GM23338 (cell line): Measurements from ENCODE around the gene TRAF3IP1.

ENCODE experiments used
- CREB1 ChIP-seq: fragments of 250-450 bp; sonication (Bioruptor Pico); IDR thresholded peaks from 2 replicates; pipeline ENCODE4 v1.5.0; 2020; ENCODE audit warnings: low read depth, mild to moderate bottlenecking, moderate library complexity
- CTCF ChIP-seq, 2 experiments: fragments of 200-600 bp in 1 of 2; sonication (generic) in 1 of 2; conservative IDR thresholded peaks; 2 replicates each; pipeline versions ENCODE4 v1.5.1 to v1.6.1; 2016 to 2017; ENCODE audit warnings: antibody characterized with exemption in 2 of 2, low read depth in 2 of 2, mild to moderate bottlenecking in 2 of 2, moderate library complexity in 1 of 2
- ETS1 ChIP-seq: IDR thresholded peaks from 2 replicates; pipeline ENCODE4 v1.6.1; 2016; ENCODE audit warnings: antibody characterized with exemption
- EZH2 ChIP-seq: fragments of 200-600 bp; sonication (generic); IDR thresholded peaks from one replicate; pipeline ENCODE4 v1.8.0; 2017; ENCODE audit warnings: antibody characterized with exemption, mild to moderate bottlenecking, low read depth; ENCODE audit not compliant: unreplicated experiment
- EZH2phosphoT487 ChIP-seq: fragments of 200-600 bp; sonication (generic); IDR thresholded peaks from one replicate; pipeline ENCODE4 v1.8.1; 2018; ENCODE audit warnings: antibody characterized with exemption; ENCODE audit not compliant: unreplicated experiment
- NANOG ChIP-seq: IDR thresholded peaks from 2 replicates; pipeline ENCODE4 v1.6.1; 2016; ENCODE audit warnings: antibody characterized with exemption, borderline replicate concordance
- POLR2AphosphoS5 ChIP-seq: IDR thresholded peaks from 2 replicates; pipeline ENCODE4 v1.6.1; 2016; ENCODE audit warnings: antibody characterized with exemption, low read depth
- REST ChIP-seq: IDR thresholded peaks from one replicate; pipeline ENCODE4 v1.6.1; 2018; ENCODE audit warnings: antibody characterized with exemption; ENCODE audit not compliant: unreplicated experiment

GRCh38 chr2:238427435-238428162 lies 107.3 kb downstream of the TRAF3IP1 start:
- TF ChIP-seq CREB1 (no peak), CTCF (conservative IDR thresholded peaks at IDR 0.05; ENCODE audit: low read depth in 2 of 2) (no peak), NANOG (no peak), EZH2 (no peak), POLR2AphosphoS5 (no peak), REST (no peak), EZH2phosphoT487 (no peak), ETS1 (no peak)
